Mucosa of stomach (tissue), 1 donor: ENCODE results near the gene SEC24D.

Source experiments
- H3K27me3 ChIP-seq: one replicate; pipeline ENCODE4 v1.7.0; 2013; ENCODE audit warnings: mild to moderate bottlenecking, low read length; ENCODE audit not compliant: control insufficient read depth, insufficient read depth
- H3K36me3 ChIP-seq: one replicate; pipeline ENCODE4 v1.7.0; 2013; ENCODE audit warnings: low read length; ENCODE audit not compliant: control insufficient read depth, insufficient read depth
- H3K4me1 ChIP-seq: one replicate; pipeline ENCODE4 v1.7.0; 2013; ENCODE audit warnings: mild to moderate bottlenecking, low read length; ENCODE audit not compliant: control insufficient read depth, insufficient read depth
- H3K4me3 ChIP-seq: one replicate; pipeline ENCODE4 v1.7.0; 2013; ENCODE audit warnings: low read length
- H3K9ac ChIP-seq: one replicate; pipeline ENCODE4 v1.7.0; 2013; ENCODE audit warnings: mild to moderate bottlenecking, low read length, moderate library complexity
- H3K9me3 ChIP-seq: one replicate; pipeline ENCODE4 v1.7.0; 2013; ENCODE audit warnings: mild to moderate bottlenecking, low read length, moderate library complexity; ENCODE audit not compliant: control insufficient read depth
- donor health status: Pancreatic carcinoma.

Gene SEC24D

GRCh38 chr4:118774989-118775388, 60.9 kb downstream of the SEC24D start:
- Histone ChIP-seq H3K36me3 (no peaks in the 10 kb centered on the region), H3K9me3 (no peaks in the 10 kb centered on the region), H3K27me3 (no peaks in the 10 kb centered on the region), H3K4me1 (no peaks in the 10 kb centered on the region), H3K4me3 (no peak overlapping the region), H3K9ac (no peak overlapping the region)

DNA sequence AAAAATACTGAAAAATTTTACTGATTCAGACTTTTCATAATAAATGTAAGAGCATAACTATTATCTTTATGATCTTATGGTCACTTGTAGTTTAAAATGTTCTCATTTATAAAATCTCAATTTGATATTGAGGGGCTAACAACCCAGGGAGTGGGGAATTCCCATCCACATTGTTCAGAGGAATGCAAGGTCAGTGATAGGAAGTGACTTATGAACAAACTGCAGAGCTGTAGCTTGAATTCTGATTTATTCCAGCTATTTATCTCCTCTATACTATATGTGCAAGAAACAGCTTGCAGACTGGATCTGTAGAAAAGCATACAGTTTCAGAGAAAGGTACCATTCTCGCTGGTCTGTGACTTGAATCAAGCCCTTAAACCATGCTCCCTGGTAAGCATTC, 61.6 kb downstream of the SEC24D start:
- H3K9ac ChIP-seq: no peak overlapping the region

GRCh38 chr4:118773429-118773792, 62.5 kb downstream of the SEC24D start:
- no peak overlapping the region for H3K4me3 ChIP-seq
- no peaks in the 10 kb centered on the region for H3K4me1 ChIP-seq
- no peaks in the 10 kb centered on the region for H3K36me3 ChIP-seq
- no peaks in the 10 kb centered on the region for H3K27me3 ChIP-seq
- no peak overlapping the region for H3K9ac ChIP-seq
- no peaks in the 10 kb centered on the region for H3K9me3 ChIP-seq

More for the DNA sequence above, 61.6 kb downstream of the SEC24D start:
- no peaks in the 10 kb centered on the region for H3K9me3 ChIP-seq
- H3K4me3 ChIP-seq: no peak overlapping the region
- H3K36me3 ChIP-seq: no peaks in the 10 kb centered on the region
- H3K4me1 ChIP-seq: no peaks in the 10 kb centered on the region
- no peaks in the 10 kb centered on the region for H3K27me3 ChIP-seq

GRCh38 chr4:118772767-118773428, 63.0 kb downstream of the SEC24D start:
- no peak overlapping the region for H3K9ac ChIP-seq
- H3K27me3 ChIP-seq: no peaks in the 10 kb centered on the region
- no peaks in the 10 kb centered on the region for H3K36me3 ChIP-seq
- H3K4me1 ChIP-seq: no peaks in the 10 kb centered on the region
- no peaks in the 10 kb centered on the region for H3K9me3 ChIP-seq
- no peak overlapping the region for H3K4me3 ChIP-seq

DNA sequence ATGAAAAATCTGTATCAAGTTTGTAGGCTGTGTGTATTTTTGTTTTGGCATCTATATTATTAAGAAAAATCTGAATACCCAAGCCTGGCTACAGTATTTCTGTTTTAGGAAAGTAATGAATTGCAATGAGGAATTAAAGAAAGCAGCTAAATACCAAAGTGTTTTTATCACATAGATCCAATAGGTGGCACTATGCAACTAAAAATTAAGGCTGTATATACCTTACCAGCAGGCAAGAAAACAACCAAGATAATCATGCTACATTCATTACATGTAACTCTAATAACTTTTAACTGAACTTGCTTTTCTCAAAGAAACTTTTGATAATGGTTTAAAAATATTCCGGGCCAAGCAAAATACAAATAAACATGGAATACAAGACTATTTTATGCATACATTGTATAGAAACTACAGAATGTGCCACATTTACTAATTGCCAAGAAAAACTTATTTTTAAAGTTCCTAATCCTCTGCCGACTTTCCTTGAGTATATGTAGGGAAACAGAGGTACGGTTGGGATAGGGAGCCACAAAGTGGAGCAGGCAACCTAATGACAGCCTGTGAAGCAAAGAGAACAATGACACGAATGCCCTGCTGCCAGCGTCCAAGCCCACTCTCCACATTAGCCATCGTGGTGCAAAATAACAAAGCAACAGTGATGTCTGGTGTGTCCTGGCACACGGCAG, 63.7 kb downstream of the SEC24D start:
- Histone ChIP-seq H3K9me3 (no peaks in the 10 kb centered on the region), H3K4me3 (no peak overlapping the region), H3K27me3 (no peaks in the 10 kb centered on the region), H3K4me1 (no peaks in the 10 kb centered on the region), H3K9ac (no peak overlapping the region), H3K36me3 (no peaks in the 10 kb centered on the region)

- H3K9me3 ChIP-seq: no peaks in the 10 kb centered on the region
- H3K36me3 ChIP-seq: no peaks in the 10 kb centered on the region
- no peaks in the 10 kb centered on the region for H3K27me3 ChIP-seq
- H3K4me3 ChIP-seq: no peak overlapping the region
- H3K4me1 ChIP-seq: peaks cover 2% of the 10 kb centered on the region
- H3K9ac ChIP-seq: no peak overlapping the region
Measured at GRCh38 chr4:118770741-118771187, 65.2 kb downstream of the SEC24D start.

- Histone ChIP-seq H3K36me3 (no peaks in the 10 kb centered on the region), H3K9me3 (no peaks in the 10 kb centered on the region), H3K27me3 (no peaks in the 10 kb centered on the region), H3K4me3 (no peak overlapping the region), H3K4me1 (peaks cover 4% of the 10 kb centered on the region), H3K9ac (no peak overlapping the region)
Measured at GRCh38 chr4:118769161-118769560, 66.8 kb downstream of the SEC24D start.

DNA sequence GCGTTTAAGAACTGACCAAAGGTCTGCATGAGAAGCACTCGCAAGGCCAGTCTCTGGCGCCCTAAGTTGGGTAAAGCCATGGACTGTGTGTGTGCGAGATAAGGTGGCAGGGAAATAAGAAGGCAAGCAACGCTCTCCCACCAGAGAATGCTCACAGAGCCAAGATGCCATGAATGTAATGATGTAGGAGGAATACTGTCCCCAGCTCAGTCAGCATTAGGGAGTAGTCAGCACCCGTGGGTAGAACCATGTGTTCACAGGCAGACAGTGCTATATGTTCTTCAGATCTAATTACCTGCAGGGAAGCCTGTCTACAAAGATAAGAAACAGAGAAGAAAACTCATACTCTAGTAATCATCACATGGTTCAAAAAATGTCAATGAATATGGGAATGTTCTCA, 68.8 kb downstream of the SEC24D start:
- Histone ChIP-seq H3K9ac (no peak overlapping the region), H3K27me3 (no peaks in the 10 kb centered on the region), H3K36me3 (no peaks in the 10 kb centered on the region), H3K4me3 (no peak overlapping the region), H3K9me3 (no peaks in the 10 kb centered on the region), H3K4me1 (peaks cover 4% of the 10 kb centered on the region)

GRCh38 chr4:118765399-118765798, 70.5 kb downstream of the SEC24D start:
- Histone ChIP-seq H3K9ac (no peak overlapping the region), H3K27me3 (no peaks in the 10 kb centered on the region), H3K4me3 (no peak overlapping the region), H3K9me3 (no peaks in the 10 kb centered on the region), H3K36me3 (no peaks in the 10 kb centered on the region), H3K4me1 (peaks cover 4% of the 10 kb centered on the region)

GRCh38 chr4:118762730-118763477, 73.0 kb downstream of the SEC24D start:
- Histone ChIP-seq H3K4me1 (peaks cover 4% of the 10 kb centered on the region), H3K4me3 (no peak overlapping the region), H3K36me3 (no peaks in the 10 kb centered on the region), H3K9ac (no peak overlapping the region), H3K27me3 (no peaks in the 10 kb centered on the region), H3K9me3 (no peaks in the 10 kb centered on the region)

- H3K9me3 ChIP-seq: no peaks in the 10 kb centered on the region
- H3K4me3 ChIP-seq: no peak overlapping the region
- H3K9ac ChIP-seq: no peak overlapping the region
- H3K27me3 ChIP-seq: no peaks in the 10 kb centered on the region
- H3K36me3 ChIP-seq: no peaks in the 10 kb centered on the region
- peaks cover 4% of the 10 kb centered on the region for H3K4me1 ChIP-seq
Measured at GRCh38 chr4:118762155-118762554, 73.8 kb downstream of the SEC24D start.

DNA sequence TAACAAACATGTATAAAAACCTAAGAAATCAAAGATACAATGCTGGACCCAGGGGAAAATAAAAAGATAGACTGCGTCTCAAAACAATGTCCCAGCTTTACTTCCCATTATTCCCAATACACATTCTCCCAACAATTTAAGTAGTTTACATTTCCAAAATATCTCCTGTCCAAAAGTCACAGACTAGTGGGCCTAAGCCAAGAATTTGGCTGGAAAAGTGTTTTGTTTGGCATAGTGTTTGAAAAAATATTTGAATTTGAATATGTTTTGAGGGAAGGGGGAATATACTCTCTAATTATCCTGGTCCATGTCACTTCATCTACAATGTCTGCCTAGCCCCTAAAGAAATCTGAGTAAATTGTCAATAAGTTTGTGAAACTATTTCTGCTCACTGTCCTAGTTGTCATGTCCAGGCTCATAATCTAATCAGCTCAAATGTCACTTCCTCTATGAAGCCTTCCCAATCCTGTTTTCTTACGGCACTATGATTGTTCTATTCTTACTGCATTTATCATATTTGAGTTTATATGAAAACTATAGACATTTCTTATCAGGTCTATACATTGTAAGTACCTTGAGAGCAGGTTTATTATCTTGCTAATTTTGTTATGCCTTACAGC, 74.4 kb downstream of the SEC24D start:
- H3K36me3 ChIP-seq: no peaks in the 10 kb centered on the region
- no peak overlapping the region for H3K4me3 ChIP-seq
- H3K4me1 ChIP-seq: peaks cover 4% of the 10 kb centered on the region
- no peak overlapping the region for H3K9ac ChIP-seq
- no peaks in the 10 kb centered on the region for H3K27me3 ChIP-seq
- no peaks in the 10 kb centered on the region for H3K9me3 ChIP-seq
